ENCODE results near the gene CCNH.

The CCNH gene

GRCh38 chr5:87385802-87386201, 26.9 kb downstream of the CCNH start:
- no peak overlapping the region for H3K27ac ChIP-seq
- no peak for TF ChIP-seq CTCF (conservative IDR thresholded peaks at IDR 0.05)
- no peak for TF ChIP-seq ZFX (IDR thresholded peaks at IDR 0.05)

- H3K27ac ChIP-seq: no peak overlapping the region
- no peak for TF ChIP-seq ZFX (IDR thresholded peaks at IDR 0.05)
- no peak for TF ChIP-seq CTCF (conservative IDR thresholded peaks at IDR 0.05)
Measured at GRCh38 chr5:87383216-87383615, 29.5 kb downstream of the CCNH start.

- H3K27ac ChIP-seq: no peak overlapping the region
- TF ChIP-seq CTCF (conservative IDR thresholded peaks at IDR 0.05): no peak
- no peak for TF ChIP-seq ZFX (IDR thresholded peaks at IDR 0.05)
Measured at GRCh38 chr5:87382224-87382623, 30.5 kb downstream of the CCNH start.

GRCh38 chr5:87372705-87373104, 40.0 kb downstream of the CCNH start:
- TF ChIP-seq ZFX (IDR thresholded peaks at IDR 0.05) (no peak), CTCF (conservative IDR thresholded peaks at IDR 0.05) (no peak)
- H3K27ac ChIP-seq: no peak overlapping the region

GRCh38 chr5:87369431-87369830, 43.3 kb downstream of the CCNH start:
- TF ChIP-seq ZFX (IDR thresholded peaks at IDR 0.05) (no peak), CTCF (conservative IDR thresholded peaks at IDR 0.05) (no peak)

GRCh38 chr5:87368601-87369000, 44.1 kb downstream of the CCNH start:
- TF ChIP-seq CTCF (conservative IDR thresholded peaks at IDR 0.05) (no peak), ZFX (IDR thresholded peaks at IDR 0.05) (no peak)
- no peak overlapping the region for H3K27ac ChIP-seq

More at GRCh38 chr5:87369431-87369830, 43.3 kb downstream of the CCNH start:
- no peak overlapping the region for H3K27ac ChIP-seq

GRCh38 chr5:87367243-87367642, 45.5 kb downstream of the CCNH start:
- no peak overlapping the region for H3K27ac ChIP-seq
- no peak for TF ChIP-seq CTCF (conservative IDR thresholded peaks at IDR 0.05)
- no peak for TF ChIP-seq ZFX (IDR thresholded peaks at IDR 0.05)
